ENCODE results near the gene HSD17B3. TPM values are rescaled to one million over a fixed set of nuclear protein-coding genes. Genes with fewer than 3 reads are reported as not detected.
"Not testable (repeated sequence)": the region's sequence is repeated elsewhere in the genome, so short reads cannot be mapped to it uniquely, and the experiment has no call there.

The HSD17B3 gene
- polyA plus RNA-seq (ENCODE audit: insufficient read length in 3 of 3): 1 to 10 TPM in 1 of 3 donors, under 1 TPM in 2; 0.49 to 1.2 (median 0.86) TPM
- long read RNA-seq, donor 1: 0 reads
- long read RNA-seq, donor 2: 0 reads
- long read RNA-seq, donor 3: 0 reads
- long read RNA-seq, donor 4: 0 reads
- long read RNA-seq, donor 5: 0 reads
- long read RNA-seq, donor 6: 0 reads
- long read RNA-seq, donor 7: 0 reads
- long read RNA-seq, donor 8: 0 reads
- long read RNA-seq, donor 9: 0 reads
- long read RNA-seq, donor 10: 0 reads
- long read RNA-seq, donor 11: 0 reads
- long read RNA-seq, donor 12: 0 reads
- long read RNA-seq, donor 13: 0 reads
- long read RNA-seq, donor 14: 0 reads
- long read RNA-seq, donor 15: 0 reads
- long read RNA-seq, donor 16: 0 reads

GRCh38 chr9:96302021-96302420 is at the start of gene HSD17B3:
Gene HSD17B3 (minus strand): TSS chr9:96302176. CDS start chr9:96302104, 72 bp downstream.
- no peak for DNase-seq (ENCODE audit: extremely low read depth in 1 of 11, low read depth in 9 of 11, low spot score in 4 of 11)

- no peak for DNase-seq (ENCODE audit: extremely low read depth in 1 of 11, low read depth in 9 of 11, low spot score in 4 of 11)
Observed at GRCh38 chr9:96350866-96351265, 48.9 kb upstream of the HSD17B3 start.

- no peak for DNase-seq (ENCODE audit: extremely low read depth in 1 of 11, low read depth in 9 of 11, low spot score in 4 of 11)
Observed at GRCh38 chr9:96348261-96348660, 46.3 kb upstream of the HSD17B3 start.

GRCh38 chr9:96345551-96345950 is 43.6 kb upstream of the HSD17B3 start:
- DNase-seq (ENCODE audit: extremely low read depth in 1 of 11, low read depth in 9 of 11, low spot score in 4 of 11): no peak

- DNase-seq (ENCODE audit: extremely low read depth in 1 of 11, low read depth in 9 of 11, low spot score in 4 of 11): peak in 3 of 11 donors; percentile 4 to 20 (median 9)
Observed at GRCh38 chr9:96344458-96345180, 42.6 kb upstream of the HSD17B3 start.

- no peak for DNase-seq (ENCODE audit: extremely low read depth in 1 of 11, low read depth in 9 of 11, low spot score in 4 of 11)
Observed at GRCh38 chr9:96343515-96344360, 41.8 kb upstream of the HSD17B3 start.

GRCh38 chr9:96342571-96343245 is 40.7 kb upstream of the HSD17B3 start:
- peak in 7 of 11 donors; percentile 18 to 53 (median 31) for DNase-seq (ENCODE audit: extremely low read depth in 1 of 11, low read depth in 9 of 11, low spot score in 4 of 11)

- DNase-seq (ENCODE audit: extremely low read depth in 1 of 11, low read depth in 9 of 11, low spot score in 4 of 11): no peak
Observed at GRCh38 chr9:96340707-96341106, 38.7 kb upstream of the HSD17B3 start.

- DNase-seq (ENCODE audit: extremely low read depth in 1 of 11, low read depth in 9 of 11, low spot score in 4 of 11): no peak
Observed at GRCh38 chr9:96338299-96338698, 36.3 kb upstream of the HSD17B3 start.

- DNase-seq (ENCODE audit: extremely low read depth in 1 of 11, low read depth in 9 of 11, low spot score in 4 of 11): no peak
Observed at GRCh38 chr9:96333958-96334357, 32.0 kb upstream of the HSD17B3 start.

GRCh38 chr9:96331236-96331947 is 29.4 kb upstream of the HSD17B3 start:
- DNase-seq (ENCODE audit: extremely low read depth in 1 of 11, low read depth in 9 of 11, low spot score in 4 of 11): no peak

- peak in 6 of 11 donors; percentile 20 to 57 (median 32) for DNase-seq (ENCODE audit: extremely low read depth in 1 of 11, low read depth in 9 of 11, low spot score in 4 of 11)
Observed at GRCh38 chr9:96327694-96328352, 25.8 kb upstream of the HSD17B3 start.

- no peak for DNase-seq (ENCODE audit: extremely low read depth in 1 of 11, low read depth in 9 of 11, low spot score in 4 of 11)
Observed at GRCh38 chr9:96323169-96323568, 21.2 kb upstream of the HSD17B3 start.

GRCh38 chr9:96322736-96323135 is 20.8 kb upstream of the HSD17B3 start:
- not testable (repeated sequence) for DNase-seq (ENCODE audit: extremely low read depth in 1 of 11, low read depth in 9 of 11, low spot score in 4 of 11)

- not testable (repeated sequence) for DNase-seq (ENCODE audit: extremely low read depth in 1 of 11, low read depth in 9 of 11, low spot score in 4 of 11)
Observed at GRCh38 chr9:96322210-96322609, 20.2 kb upstream of the HSD17B3 start.

- no peak for DNase-seq (ENCODE audit: extremely low read depth in 1 of 11, low read depth in 9 of 11, low spot score in 4 of 11)
Observed at GRCh38 chr9:96321515-96321914, 19.5 kb upstream of the HSD17B3 start.

- no peak for DNase-seq (ENCODE audit: extremely low read depth in 1 of 11, low read depth in 9 of 11, low spot score in 4 of 11)
Observed at GRCh38 chr9:96320749-96321280, 18.8 kb upstream of the HSD17B3 start.
